Right cardiac atrium (tissue), 5 donors: Measurements from ENCODE around the gene CMSS1. TPM values are rescaled to one million over a fixed set of nuclear protein-coding genes. Genes with fewer than 3 reads are reported as not detected.

Experiments
- ATAC-seq, 2 donors: fragments of 200-7000 bp; cut with Tn5 transposase; one replicate each; pipeline versions ENCODE4 v1.8.0 to v1.9.1; 2020; ENCODE audit warnings: moderate library complexity in 2 of 2, mild to moderate bottlenecking in 1 of 2
- DNase-seq, 3 donors: peaks; one replicate each; pipeline ENCODE4 v3.0.0-alpha.2; 2020
- H3K27ac ChIP-seq: one replicate; pipeline ENCODE4 v1.5.1; 2013; ENCODE audit warnings: mild to moderate bottlenecking, low read length, control low read depth, moderate library complexity
- H3K27me3 ChIP-seq: one replicate; pipeline ENCODE4 v1.6.1; 2013; ENCODE audit not compliant: control insufficient read depth, insufficient read depth
- H3K4me1 ChIP-seq: one replicate; pipeline ENCODE4 v1.6.1; 2013; ENCODE audit warnings: low read length; ENCODE audit not compliant: control insufficient read depth, insufficient read depth
- H3K4me3 ChIP-seq: one replicate; pipeline ENCODE4 v1.5.1; 2013; ENCODE audit warnings: low read length, control low read depth
- H3K9me3 ChIP-seq: one replicate; pipeline ENCODE4 v1.6.1; 2013; ENCODE audit warnings: low read length; ENCODE audit not compliant: control insufficient read depth
- WGBS: extraction: QIAGEN DNeasy Blood & Tissue Kit; methylation state at CpG from one replicate; pipeline ENCODE4 v1.1.7; 2013; 5-methylcytosine and 5-hydroxymethylcytosine counted together
- intact Hi-C, 4 donors: fragments of 100-400 bp; cut with DNase I; formaldehyde crosslinking; loops; one replicate each; pipeline versions ENCODE4 v1.11.0 to v1.14.0; 2022 to 2023
- polyA plus RNA-seq: library from polyadenylated mRNA; stranded (reverse); fragments of 200-250 nt; gene quantifications from one replicate; pipeline ENCODE4 v1.2.3, GENCODE V29; 2013
- total RNA-seq, 4 donors: library from RNA; stranded (reverse); fragmentation: NEBNext Ultra II Directional; extraction: Animal tissue kit (Norgen Biotek cat#: 25700); gene quantifications; one replicate each; pipeline ENCODE4 v1.2.1, GENCODE V29; 2021
- donor health status: healthy with polysubstance abuse.
- donor health status: DM: no; HTN: yes; CAD: no.
- donor health status: DM: no; HTN: no; CAD: no.
- donor health status: DM: no; HTN: yes; CAD: no; lungs with severe emphysema.
- donor health status: DM: yes; HTN: yes; CAD: no.

The CMSS1 gene
- total and polyA plus RNA-seq, 5 donors: 18.9 to 33.8 (median 26.6) TPM

GRCh38 chr3:99884484-99884883 lies 66.8 kb downstream of the CMSS1 start:
- intact Hi-C loops: no loop called here
- Histone ChIP-seq H3K9me3 (no peaks in the 10 kb centered on the region), H3K4me1 (peaks cover 5% of the 10 kb centered on the region), H3K27ac (no peak overlapping the region), H3K27me3 (no peaks in the 10 kb centered on the region), H3K4me3 (no peak overlapping the region)
- 39% methylated on average over 2 of the region's 2 CpGs for WGBS
- ATAC-seq (no peak), DNase-seq (no peak)

- DNase-seq (no peak), ATAC-seq (no peak)
- intact Hi-C loops: no loop called here
- WGBS: 97% methylated on average over 1 of the region's 1 CpG
- Histone ChIP-seq H3K4me3 (no peak overlapping the region), H3K27me3 (no peaks in the 10 kb centered on the region), H3K9me3 (no peaks in the 10 kb centered on the region), H3K4me1 (peaks cover 5% of the 10 kb centered on the region), H3K27ac (no peak overlapping the region)
Observed at GRCh38 chr3:99885085-99885484, 67.4 kb downstream of the CMSS1 start.

GRCh38 chr3:99885851-99886250 lies 68.2 kb downstream of the CMSS1 start:
- intact Hi-C loops: no loop called here
- no peak for ATAC-seq
- WGBS: 94% methylated on average over 3 of the region's 3 CpGs
- H3K27me3 ChIP-seq: no peaks in the 10 kb centered on the region
- no peaks in the 10 kb centered on the region for H3K9me3 ChIP-seq
- H3K4me1 ChIP-seq: peaks cover 4% of the 10 kb centered on the region
- no peak for DNase-seq
- H3K4me3 ChIP-seq: no peak overlapping the region
- no peak overlapping the region for H3K27ac ChIP-seq

- intact Hi-C loops: no loop called here
- DNase-seq (no peak), ATAC-seq (no peak)
- Histone ChIP-seq H3K27ac (no peak overlapping the region), H3K27me3 (no peaks in the 10 kb centered on the region), H3K4me1 (peaks cover 1% of the 10 kb centered on the region), H3K4me3 (no peak overlapping the region), H3K9me3 (no peaks in the 10 kb centered on the region)
- WGBS: 95% methylated on average over 2 of the region's 2 CpGs
Observed at GRCh38 chr3:99891610-99892285, 74.1 kb downstream of the CMSS1 start.

GRCh38 chr3:99892332-99892731 lies 74.7 kb downstream of the CMSS1 start:
- no peak for DNase-seq
- Histone ChIP-seq H3K9me3 (no peaks in the 10 kb centered on the region), H3K27ac (no peak overlapping the region), H3K4me1 (peaks cover 1% of the 10 kb centered on the region), H3K27me3 (no peaks in the 10 kb centered on the region), H3K4me3 (no peak overlapping the region)
- ATAC-seq: no peak
- intact Hi-C loops: no loop called here

GRCh38 chr3:99895131-99895696 lies 77.6 kb downstream of the CMSS1 start:
- DNase-seq: no peak
- H3K27me3 ChIP-seq: no peaks in the 10 kb centered on the region
- H3K27ac ChIP-seq: no peak overlapping the region
- no peak overlapping the region for H3K4me3 ChIP-seq
- H3K4me1 ChIP-seq: peaks cover 1% of the 10 kb centered on the region
- intact Hi-C loops: no loop called here
- WGBS: 88% methylated on average over 3 of the region's 3 CpGs
- no peaks in the 10 kb centered on the region for H3K9me3 ChIP-seq
- peak in 1 of 2 donors; percentile 34 for ATAC-seq

- Histone ChIP-seq H3K27ac (no peak overlapping the region), H3K4me3 (no peak overlapping the region), H3K27me3 (no peaks in the 10 kb centered on the region), H3K4me1 (peaks cover 1% of the 10 kb centered on the region), H3K9me3 (no peaks in the 10 kb centered on the region)
- intact Hi-C loops: no loop called here
- ATAC-seq (peak; percentile 51 to 55), DNase-seq (no peak)
- 58% methylated on average over 2 of the region's 2 CpGs for WGBS
Observed at GRCh38 chr3:99895703-99896441, 78.2 kb downstream of the CMSS1 start.

GRCh38 chr3:99896482-99896881 lies 78.8 kb downstream of the CMSS1 start:
- H3K4me3 ChIP-seq: no peak overlapping the region
- no peaks in the 10 kb centered on the region for H3K27me3 ChIP-seq
- intact Hi-C loops: no loop called here
- WGBS: 67% methylated on average over 3 of the region's 3 CpGs
- no peak for DNase-seq
- H3K27ac ChIP-seq: no peak overlapping the region
- H3K9me3 ChIP-seq: no peaks in the 10 kb centered on the region
- no peak for ATAC-seq
- H3K4me1 ChIP-seq: peaks cover 1% of the 10 kb centered on the region

- intact Hi-C loops: no loop called here
- ATAC-seq (no peak), DNase-seq (no peak)
- H3K4me3 ChIP-seq: no peak overlapping the region
- peaks cover 1% of the 10 kb centered on the region for H3K4me1 ChIP-seq
- no peaks in the 10 kb centered on the region for H3K9me3 ChIP-seq
- no peak overlapping the region for H3K27ac ChIP-seq
- H3K27me3 ChIP-seq: no peaks in the 10 kb centered on the region
- 96% methylated on average over 3 of the region's 3 CpGs for WGBS
Observed at GRCh38 chr3:99899603-99900002, 81.9 kb downstream of the CMSS1 start.

GRCh38 chr3:99900248-99900647 lies 82.6 kb downstream of the CMSS1 start:
- H3K4me1 ChIP-seq: no peaks in the 10 kb centered on the region
- DNase-seq (no peak), ATAC-seq (no peak)
- intact Hi-C loops: no loop called here
- 100% methylated on average over 1 of the region's 1 CpG for WGBS
- no peaks in the 10 kb centered on the region for H3K9me3 ChIP-seq
- H3K4me3 ChIP-seq: no peak overlapping the region
- H3K27ac ChIP-seq: no peak overlapping the region
- H3K27me3 ChIP-seq: no peaks in the 10 kb centered on the region

GRCh38 chr3:99901200-99901926 lies 83.7 kb downstream of the CMSS1 start:
- no peaks in the 10 kb centered on the region for H3K4me1 ChIP-seq
- H3K27ac ChIP-seq: no peak overlapping the region
- H3K9me3 ChIP-seq: no peaks in the 10 kb centered on the region
- peak overlapping the region; percentile 30 for H3K4me3 ChIP-seq
- DNase-seq (no peak), ATAC-seq (peak; percentile 57 to 59)
- WGBS: 27% methylated on average over 6 of the region's 6 CpGs
- intact Hi-C loops: no loop called here
- no peaks in the 10 kb centered on the region for H3K27me3 ChIP-seq
